BJ (cell line): Measurements from ENCODE around the gene HYAL1. TPM values are rescaled to one million over a fixed set of nuclear protein-coding genes. Genes with fewer than 3 reads are reported as not detected.

ENCODE experiments used
- CTCF ChIA-PET: fragments of 350-600 bp; formaldehyde crosslinking; extraction: SDS; loops from one replicate; lab custom pipeline; 2021; ENCODE audit warnings: antibody characterized with exemption, inconsistent platforms; lab: Yijun Ruan, JAX
- POLR2A ChIA-PET: fragments of 300-600 bp; sonication (Branson Sonifier 250); formaldehyde crosslinking; extraction: SDS; loops from one replicate; lab custom pipeline; 2021; ENCODE audit warnings: antibody characterized with exemption; lab: Charles Lee
- DNase-seq: peaks from one replicate; pipeline ENCODE4 v3.0.0-alpha.2; 2011; ENCODE audit warnings: low read depth
- H3K27me3 ChIP-seq: 2 replicates; pipeline ENCODE4 v1.6.0; 2011; ENCODE audit warnings: low read length; ENCODE audit not compliant: control insufficient read depth, insufficient read depth
- H3K36me3 ChIP-seq: 2 replicates; pipeline ENCODE4 v1.5.1; 2011; ENCODE audit warnings: low read length; ENCODE audit not compliant: control insufficient read depth, insufficient read depth
- H3K4me3 ChIP-seq: 2 replicates; pipeline ENCODE4 v1.5.1; 2011; ENCODE audit warnings: low read depth, mild to moderate bottlenecking, control low read depth, low read length
- polyA plus RNA-seq: library from polyadenylated mRNA; depleted of rRNA; stranded (reverse); fragments of >200 nt; gene quantifications from 2 replicates; pipeline ENCODE4 v1.2.3, GENCODE V29; 2011
- TF ChIP-seq, protein P1 (sequence below): IDR thresholded peaks from 2 replicates; pipeline ENCODE4 v1.5.1; 2011; ENCODE audit warnings: low read depth, mild to moderate bottlenecking, control low read depth, inconsistent platforms, low read length, moderate library complexity; ENCODE audit not compliant: insufficient read depth

HYAL1 gene
- polyA plus RNA-seq, 1 experiment = 0.10 TPM

DNA sequence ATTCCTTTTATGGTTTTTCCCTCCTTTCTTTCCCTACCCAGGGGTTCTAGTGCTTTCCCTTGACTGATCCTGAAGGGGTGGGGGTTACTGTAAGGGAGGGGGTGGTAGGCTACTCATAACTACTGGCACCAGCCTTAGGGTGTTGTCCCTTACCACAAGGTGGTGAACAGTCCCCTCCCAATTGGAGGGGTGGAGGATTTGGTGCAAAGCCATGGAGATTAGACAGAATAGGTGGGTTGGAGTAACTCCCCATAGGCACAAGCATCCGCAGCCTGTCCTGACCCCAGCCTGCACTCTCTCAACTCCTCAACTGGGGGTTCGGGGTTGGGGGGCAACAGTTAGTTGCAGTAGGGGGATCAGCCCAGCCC lies 21.7 kb upstream of the HYAL1 start:
- TF ChIP-seq, protein P1, sequence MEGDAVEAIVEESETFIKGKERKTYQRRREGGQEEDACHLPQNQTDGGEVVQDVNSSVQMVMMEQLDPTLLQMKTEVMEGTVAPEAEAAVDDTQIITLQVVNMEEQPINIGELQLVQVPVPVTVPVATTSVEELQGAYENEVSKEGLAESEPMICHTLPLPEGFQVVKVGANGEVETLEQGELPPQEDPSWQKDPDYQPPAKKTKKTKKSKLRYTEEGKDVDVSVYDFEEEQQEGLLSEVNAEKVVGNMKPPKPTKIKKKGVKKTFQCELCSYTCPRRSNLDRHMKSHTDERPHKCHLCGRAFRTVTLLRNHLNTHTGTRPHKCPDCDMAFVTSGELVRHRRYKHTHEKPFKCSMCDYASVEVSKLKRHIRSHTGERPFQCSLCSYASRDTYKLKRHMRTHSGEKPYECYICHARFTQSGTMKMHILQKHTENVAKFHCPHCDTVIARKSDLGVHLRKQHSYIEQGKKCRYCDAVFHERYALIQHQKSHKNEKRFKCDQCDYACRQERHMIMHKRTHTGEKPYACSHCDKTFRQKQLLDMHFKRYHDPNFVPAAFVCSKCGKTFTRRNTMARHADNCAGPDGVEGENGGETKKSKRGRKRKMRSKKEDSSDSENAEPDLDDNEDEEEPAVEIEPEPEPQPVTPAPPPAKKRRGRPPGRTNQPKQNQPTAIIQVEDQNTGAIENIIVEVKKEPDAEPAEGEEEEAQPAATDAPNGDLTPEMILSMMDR = no peak
- CTCF ChIA-PET = interaction anchor here (0.6 to 3.0 kb wide), 17 partner anchors 10 to 204 kb away, joined by 3 to 32 read pairs (median 4); partner anchors contain the start of genes HYAL3 and NAA80
- Histone ChIP-seq H3K4me3 (no peak overlapping the region), H3K27me3 (no peaks in the 10 kb centered on the region), H3K36me3 (peaks cover 7% of the 10 kb centered on the region)
- POLR2A ChIA-PET = no interaction called here
- DNase-seq = no peak

DNA sequence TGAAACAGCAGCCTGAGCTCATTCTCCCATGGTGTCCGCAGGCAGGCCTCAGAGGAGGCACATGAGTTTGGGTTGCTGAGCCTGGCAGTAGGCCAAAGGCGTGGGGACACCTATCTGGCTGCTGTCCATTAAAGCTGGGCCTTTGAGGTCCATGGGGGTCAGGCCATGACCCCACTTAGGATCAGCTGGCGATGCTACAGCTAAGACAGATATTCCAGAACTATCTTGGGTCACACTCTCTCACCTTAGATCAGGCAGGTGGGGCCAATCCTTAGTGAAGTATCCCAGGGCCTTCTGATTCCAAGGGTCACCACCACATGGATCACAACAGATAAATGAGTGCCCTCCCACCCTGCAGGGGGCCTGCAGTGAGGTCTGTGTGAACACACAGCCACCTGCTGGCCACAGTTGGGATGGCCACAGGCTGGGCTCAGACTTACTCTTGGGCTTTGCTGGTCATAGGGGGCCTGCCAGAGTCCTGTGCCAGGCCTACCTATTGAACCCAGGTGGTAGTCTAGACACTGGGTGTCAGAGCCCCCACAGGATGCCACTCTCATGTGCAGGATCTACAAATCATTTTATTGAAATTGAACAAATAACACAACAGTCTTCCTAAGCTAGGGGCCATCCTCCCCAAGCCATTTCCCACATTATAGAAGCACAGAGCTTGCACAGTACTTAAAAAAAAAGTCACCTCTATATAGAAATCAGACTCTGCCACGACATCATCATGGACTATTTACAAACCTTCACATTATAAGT lies 21.2 kb upstream of the HYAL1 start:
- ChIA-PET CTCF (interaction anchor here (0.6 to 3.0 kb wide), 30 partner anchors 9 to 218 kb away, joined by 3 to 32 read pairs (median 4); partner anchors contain the start of genes HYAL3, LSMEM2 and NAA80), POLR2A (no interaction called here)
- H3K36me3 ChIP-seq = peaks cover 5% of the 10 kb centered on the region
- TF ChIP-seq, protein P1 = peak; percentile 94
- no peak for DNase-seq
- no peaks in the 10 kb centered on the region for H3K27me3 ChIP-seq
- no peak overlapping the region for H3K4me3 ChIP-seq

DNA sequence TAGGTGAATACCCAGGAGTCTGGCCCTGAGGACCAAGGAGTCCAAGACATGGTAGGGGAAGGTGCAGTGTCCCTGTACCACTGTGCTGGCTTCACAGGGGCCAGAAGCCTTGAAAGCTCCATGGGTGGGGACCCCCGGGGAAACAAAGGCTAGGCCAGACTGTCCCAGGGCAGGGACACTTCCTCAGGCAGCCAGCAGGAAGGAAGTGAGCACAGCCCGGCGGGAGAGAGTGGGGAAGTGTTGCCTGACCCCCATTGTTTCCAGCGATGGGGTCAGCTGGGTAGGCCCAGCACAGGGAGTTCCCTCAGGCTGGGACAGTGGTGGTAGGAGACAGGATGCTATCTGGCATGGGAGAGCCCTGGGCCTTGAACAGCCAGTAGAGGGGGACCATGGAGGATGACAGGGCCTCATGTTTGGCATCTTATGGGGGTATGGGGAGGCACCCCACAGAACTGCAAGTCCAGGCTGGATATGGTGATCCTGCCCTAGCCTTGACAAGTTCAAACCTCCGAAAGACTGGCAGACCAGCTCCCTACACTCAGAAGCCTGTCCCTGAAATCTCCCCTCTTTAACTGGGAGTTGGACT lies 20.3 kb upstream of the HYAL1 start:
- no peak for DNase-seq
- ChIA-PET CTCF (interaction anchor here (0.5 to 3.0 kb wide), 27 partner anchors 8 to 518 kb away, joined by 3 to 32 read pairs (median 4); partner anchors contain the start of genes HYAL3, LSMEM2 and NAA80), POLR2A (no interaction called here)

DNA sequence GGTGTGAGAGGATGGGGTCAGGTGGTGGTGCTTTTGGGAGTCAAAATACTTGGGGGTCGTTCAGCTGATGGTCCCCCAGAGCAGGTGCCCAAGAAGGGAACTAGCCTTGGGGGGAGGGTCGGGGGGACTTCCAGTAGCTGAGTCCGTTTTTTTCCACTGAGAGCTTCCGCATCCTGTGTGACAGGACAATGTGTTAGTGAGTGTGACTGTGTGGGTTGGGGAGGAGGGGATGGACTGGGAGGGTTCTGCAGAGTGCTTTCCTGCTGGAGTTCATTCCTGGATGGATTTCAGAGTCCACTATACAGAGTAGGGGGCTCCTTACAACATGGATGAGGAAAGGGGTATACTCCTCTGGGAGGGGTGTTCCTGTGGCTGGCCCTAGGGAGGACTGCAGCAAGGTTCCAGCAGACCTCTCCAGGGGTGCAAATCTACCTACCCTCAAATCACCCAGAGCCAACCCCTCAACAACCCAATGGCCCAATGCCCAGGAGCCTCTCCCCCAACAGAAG lies 19.8 kb upstream of the HYAL1 start:
- ChIA-PET CTCF (interaction anchor here (0.5 to 3.0 kb wide), 14 partner anchors 8 to 518 kb away, joined by 3 to 20 read pairs (median 4); partner anchors contain the start of genes HYAL3, LSMEM2 and NAA80), POLR2A (no interaction called here)
- DNase-seq = no peak
- no peak overlapping the region for H3K4me3 ChIP-seq
- TF ChIP-seq, protein P1 = no peak
- no peaks in the 10 kb centered on the region for H3K27me3 ChIP-seq
- H3K36me3 ChIP-seq = peaks cover 11% of the 10 kb centered on the region

More for the DNA sequence above, 20.3 kb upstream of the HYAL1 start:
- Histone ChIP-seq H3K36me3 (peaks cover 8% of the 10 kb centered on the region), H3K27me3 (no peaks in the 10 kb centered on the region), H3K4me3 (no peak overlapping the region)
- TF ChIP-seq, protein P1 = no peak
